Gastroesophageal sphincter (tissue), 4 donors: ENCODE data around the gene PPBP. TPM values are rescaled to one million over a fixed set of nuclear protein-coding genes. Genes with fewer than 3 reads are reported as not detected.

ENCODE experiments used
- ATAC-seq: fragments of 150-250 bp; one replicate; pipeline ENCODE4 v1.9.1; 2016; ENCODE audit warnings: mild to moderate bottlenecking, moderate library complexity
- H3K27ac ChIP-seq, 4 donors: fragments of 200-600 bp; sonication (generic) in 3 of 4; 1 replicate in 3 of 4; 2 replicates in 1 of 4; pipeline ENCODE4 v1.5.1; 2016 to 2019
- H3K27me3 ChIP-seq: fragments of 200-600 bp; sonication (generic); one replicate; pipeline ENCODE4 v1.5.1; 2019
- H3K36me3 ChIP-seq, 2 donors: fragments of 200-600 bp; sonication (generic); one replicate each; pipeline ENCODE4 v1.5.1; 2019; ENCODE audit warnings: control low read depth in 1 of 2
- H3K4me1 ChIP-seq, 3 donors: fragments of 200-600 bp; sonication (generic); 1 replicate in 2 of 3; 2 replicates in 1 of 3; pipeline ENCODE4 v1.5.1; 2016 to 2019; ENCODE audit warnings: control low read depth in 2 of 3
- H3K4me3 ChIP-seq, 2 donors: fragments of 200-600 bp; sonication (generic); one replicate each; pipeline ENCODE4 v1.5.1; 2019; ENCODE audit warnings: mild to moderate bottlenecking in 1 of 2, moderate library complexity in 1 of 2
- H3K9me3 ChIP-seq, 3 donors: fragments of 200-600 bp; sonication (generic); one replicate each; pipeline ENCODE4 v1.5.1; 2017 to 2019; ENCODE audit warnings: control low read depth in 2 of 3
- CTCF ChIP-seq, 4 experiments: fragments of 200-600 bp in 2 of 4; fragments of 450-650 bp in 2 of 4; sonication (generic) in 1 of 4; IDR thresholded peaks; one replicate each; pipeline ENCODE4 v1.5.1; 2017 to 2019; ENCODE audit warnings: antibody characterized with exemption in 4 of 4, mild to moderate bottlenecking in 2 of 4, moderate library complexity in 2 of 4
- EP300 ChIP-seq: sonication (generic); formaldehyde crosslinking; IDR thresholded peaks from one replicate; pipeline ENCODE4 v1.6.1; 2017; ENCODE audit warnings: antibody characterized with exemption, mild to moderate bottlenecking
- POLR2A ChIP-seq, 2 donors: fragments of 450-650 bp; IDR thresholded peaks; one replicate each; pipeline ENCODE4 v1.6.1; 2017; ENCODE audit warnings: antibody characterized with exemption in 2 of 2, mild to moderate bottlenecking in 2 of 2, moderate library complexity in 1 of 2
- POLR2AphosphoS5 ChIP-seq: sonication (generic); formaldehyde crosslinking; IDR thresholded peaks from one replicate; pipeline ENCODE4 v1.6.1; 2017; ENCODE audit warnings: antibody characterized with exemption
- WGBS, 2 donors: methylation state at CpG; one replicate each; pipeline ENCODE4 v1.1.5; 2018; ENCODE audit warnings: low coverage in 1 of 2; 5-methylcytosine and 5-hydroxymethylcytosine counted together
- total RNA-seq, 4 donors: library from RNA; depleted of rRNA; stranded (reverse); fragments of >200 nt; gene quantifications; one replicate each; pipeline ENCODE4 v1.1.0, GENCODE V29; 2016

PPBP gene
- total RNA-seq, 4 donors from 2014 or later, result not detected

GRCh38 chr4:73948990-73949706 lies 38.8 kb downstream of the PPBP start:
- H3K9me3 ChIP-seq, result peaks cover 0 to under 1% (median 0%) of the 10 kb centered on the region in 3 donors
- H3K4me3 ChIP-seq, result no peak overlapping the region
- peaks cover 0 to 6% (median 1%) of the 10 kb centered on the region in 3 donors for H3K4me1 ChIP-seq
- no peak for ATAC-seq
- H3K27me3 ChIP-seq, result peaks cover 29% of the 10 kb centered on the region
- H3K36me3 ChIP-seq, result no peaks in the 10 kb centered on the region
- 79 to 84% methylated on average over 7 of the region's 7 CpGs for WGBS, 2 donors
- no peak overlapping the region for H3K27ac ChIP-seq
- TF ChIP-seq EP300 (no peak), POLR2A (IDR thresholded peaks at IDR 0.05) (no peak), POLR2AphosphoS5 (no peak), CTCF (IDR thresholded peaks at IDR 0.05) (no peak)

- Histone ChIP-seq H3K4me1 (peaks cover 0 to 11% (median 5%) of the 10 kb centered on the region in 3 donors), H3K9me3 (no peaks in the 10 kb centered on the region), H3K27me3 (peaks cover 38% of the 10 kb centered on the region), H3K27ac (no peak overlapping the region), H3K36me3 (no peaks in the 10 kb centered on the region), H3K4me3 (no peak overlapping the region)
- ATAC-seq, result no peak
- 75% methylated on average over 1 of the region's 1 CpG for WGBS, 2 donors
- TF ChIP-seq EP300 (no peak), POLR2AphosphoS5 (no peak), POLR2A (IDR thresholded peaks at IDR 0.05) (no peak), CTCF (IDR thresholded peaks at IDR 0.05) (no peak)
Measured at GRCh38 chr4:73948291-73948690, 39.7 kb downstream of the PPBP start.

- 47 to 54% methylated on average over 3 of the region's 3 CpGs for WGBS, 2 donors
- TF ChIP-seq POLR2A (IDR thresholded peaks at IDR 0.05) (no peak), CTCF (IDR thresholded peaks at IDR 0.05) (no peak), EP300 (no peak), POLR2AphosphoS5 (no peak)
- no peak for ATAC-seq
Measured at GRCh38 chr4:73947239-73947985, 40.6 kb downstream of the PPBP start.

GRCh38 chr4:73945674-73946449 lies 42.1 kb downstream of the PPBP start:
- 68 to 79% methylated on average over 3 of the region's 3 CpGs for WGBS, 2 donors
- no peaks in the 10 kb centered on the region for H3K36me3 ChIP-seq
- peaks cover 53% of the 10 kb centered on the region for H3K27me3 ChIP-seq
- H3K4me3 ChIP-seq, result no peak overlapping the region
- no peak for ATAC-seq
- TF ChIP-seq POLR2A (IDR thresholded peaks at IDR 0.05) (no peak), POLR2AphosphoS5 (no peak), CTCF (IDR thresholded peaks at IDR 0.05) (no peak), EP300 (no peak)
- no peaks in the 10 kb centered on the region for H3K9me3 ChIP-seq
- no peak overlapping the region for H3K27ac ChIP-seq
- peaks cover 0 to 11% (median 5%) of the 10 kb centered on the region in 3 donors for H3K4me1 ChIP-seq

More at GRCh38 chr4:73947239-73947985, 40.6 kb downstream of the PPBP start:
- H3K4me1 ChIP-seq, result peaks cover 0 to 11% (median 5%) of the 10 kb centered on the region in 3 donors
- H3K36me3 ChIP-seq, result no peaks in the 10 kb centered on the region
- no peak overlapping the region for H3K27ac ChIP-seq
- H3K4me3 ChIP-seq, result no peak overlapping the region
- H3K27me3 ChIP-seq, result peaks cover 46% of the 10 kb centered on the region
- no peaks in the 10 kb centered on the region for H3K9me3 ChIP-seq
